ENCODE data around the gene RSPO1.

Gene RSPO1

DNA sequence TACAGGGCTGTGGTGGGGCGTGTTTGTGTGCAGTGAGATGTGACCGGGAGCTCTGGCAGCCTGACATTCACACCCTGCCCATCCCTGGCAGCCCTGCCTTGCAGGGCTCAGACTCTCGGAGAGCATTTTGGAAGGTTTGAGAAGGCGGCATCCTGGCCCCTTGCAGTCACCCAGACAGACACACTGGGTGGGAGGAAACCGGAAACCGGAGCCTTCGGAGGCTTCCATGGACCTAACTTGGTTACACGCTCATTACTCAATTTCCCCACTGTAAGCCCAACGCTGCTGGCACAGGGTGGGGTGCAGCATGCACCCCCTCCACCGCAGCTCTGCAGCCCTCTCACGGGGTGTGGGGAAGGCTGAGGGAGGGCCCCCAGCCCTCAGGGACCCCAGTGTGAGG is 22.2 kb upstream of the RSPO1 start:
- TF ChIP-seq, protein P1, sequence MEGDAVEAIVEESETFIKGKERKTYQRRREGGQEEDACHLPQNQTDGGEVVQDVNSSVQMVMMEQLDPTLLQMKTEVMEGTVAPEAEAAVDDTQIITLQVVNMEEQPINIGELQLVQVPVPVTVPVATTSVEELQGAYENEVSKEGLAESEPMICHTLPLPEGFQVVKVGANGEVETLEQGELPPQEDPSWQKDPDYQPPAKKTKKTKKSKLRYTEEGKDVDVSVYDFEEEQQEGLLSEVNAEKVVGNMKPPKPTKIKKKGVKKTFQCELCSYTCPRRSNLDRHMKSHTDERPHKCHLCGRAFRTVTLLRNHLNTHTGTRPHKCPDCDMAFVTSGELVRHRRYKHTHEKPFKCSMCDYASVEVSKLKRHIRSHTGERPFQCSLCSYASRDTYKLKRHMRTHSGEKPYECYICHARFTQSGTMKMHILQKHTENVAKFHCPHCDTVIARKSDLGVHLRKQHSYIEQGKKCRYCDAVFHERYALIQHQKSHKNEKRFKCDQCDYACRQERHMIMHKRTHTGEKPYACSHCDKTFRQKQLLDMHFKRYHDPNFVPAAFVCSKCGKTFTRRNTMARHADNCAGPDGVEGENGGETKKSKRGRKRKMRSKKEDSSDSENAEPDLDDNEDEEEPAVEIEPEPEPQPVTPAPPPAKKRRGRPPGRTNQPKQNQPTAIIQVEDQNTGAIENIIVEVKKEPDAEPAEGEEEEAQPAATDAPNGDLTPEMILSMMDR (conservative IDR thresholded peaks at IDR 0.05; ENCODE audit: control insufficient read depth, insufficient read depth, low read depth, low read length), result no peak
- no peak overlapping the region for H3K4me3 ChIP-seq (ENCODE audit: control insufficient read depth, low read depth, low read length)
- DNase-seq (ENCODE audit: low read depth), result no peak

DNA sequence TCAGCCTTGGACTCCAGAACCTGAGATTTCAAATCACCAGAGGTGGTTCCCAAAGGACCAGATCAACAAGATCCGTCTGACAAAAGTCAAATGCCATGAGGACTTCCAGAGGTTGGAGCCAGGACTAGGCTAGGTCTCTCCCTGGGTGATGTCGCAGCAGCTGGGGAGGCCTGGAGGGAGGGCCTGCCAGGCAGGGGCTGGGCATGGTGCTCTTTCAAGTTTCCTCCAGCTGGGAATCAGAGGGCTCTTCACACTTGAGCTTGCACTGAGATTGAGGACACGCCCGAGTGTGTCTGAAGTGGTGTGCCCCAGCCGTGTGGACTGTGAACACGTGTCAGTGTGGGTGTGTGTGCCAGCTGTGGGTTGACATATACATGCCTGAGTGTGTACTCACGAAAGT is 21.3 kb upstream of the RSPO1 start:
- H3K4me3 ChIP-seq (ENCODE audit: control insufficient read depth, low read depth, low read length), result no peak overlapping the region
- TF ChIP-seq, protein P1 (conservative IDR thresholded peaks at IDR 0.05; ENCODE audit: control insufficient read depth, insufficient read depth, low read depth, low read length), result no peak
- DNase-seq (ENCODE audit: low read depth), result no peak

DNA sequence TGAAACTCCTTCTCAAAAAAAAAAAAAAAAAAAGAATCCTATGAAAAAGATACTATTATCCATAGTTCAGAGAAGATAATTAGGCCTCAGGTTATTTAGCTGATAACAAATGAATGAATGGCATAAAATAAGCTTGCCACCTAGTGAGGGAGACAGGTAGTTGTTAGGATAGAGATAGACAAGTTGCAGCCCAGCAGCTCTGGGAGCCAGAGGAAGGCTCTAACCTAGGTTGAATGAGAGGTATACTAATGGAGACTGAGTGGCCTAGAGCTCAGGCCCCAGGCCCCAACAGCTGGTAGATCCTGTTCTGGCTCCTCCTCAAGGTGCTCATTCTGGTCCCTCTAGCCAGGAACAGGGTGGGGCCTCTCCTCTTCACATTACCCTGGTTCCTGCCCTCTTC is 20.6 kb upstream of the RSPO1 start:
- TF ChIP-seq, protein P1 (conservative IDR thresholded peaks at IDR 0.05; ENCODE audit: control insufficient read depth, insufficient read depth, low read depth, low read length), result no peak
- DNase-seq (ENCODE audit: low read depth), result no peak
- no peak overlapping the region for H3K4me3 ChIP-seq (ENCODE audit: control insufficient read depth, low read depth, low read length)

DNA sequence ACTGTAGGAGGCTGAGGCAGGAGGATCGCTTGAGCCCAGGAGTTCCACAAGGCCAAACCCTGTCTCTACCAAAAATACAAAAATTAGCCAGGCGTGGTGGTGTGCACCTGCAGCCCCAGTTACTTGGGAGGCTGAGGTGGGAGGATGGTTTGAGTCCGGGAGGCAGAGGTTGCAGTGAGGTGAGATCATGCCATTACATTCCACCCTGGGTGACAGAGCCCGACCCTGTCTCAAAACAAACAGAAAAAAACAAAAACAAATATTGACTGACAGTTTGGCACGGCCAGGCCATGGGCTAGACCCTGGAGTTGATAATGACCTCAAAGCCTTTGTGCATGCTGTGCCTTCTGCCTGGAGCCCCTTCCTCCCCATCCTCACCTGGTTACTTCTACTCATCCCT is 19.2 kb upstream of the RSPO1 start:
- TF ChIP-seq, protein P1 (conservative IDR thresholded peaks at IDR 0.05; ENCODE audit: control insufficient read depth, insufficient read depth, low read depth, low read length), result no peak
- no peak for DNase-seq (ENCODE audit: low read depth)
- H3K4me3 ChIP-seq (ENCODE audit: control insufficient read depth, low read depth, low read length), result no peak overlapping the region

DNA sequence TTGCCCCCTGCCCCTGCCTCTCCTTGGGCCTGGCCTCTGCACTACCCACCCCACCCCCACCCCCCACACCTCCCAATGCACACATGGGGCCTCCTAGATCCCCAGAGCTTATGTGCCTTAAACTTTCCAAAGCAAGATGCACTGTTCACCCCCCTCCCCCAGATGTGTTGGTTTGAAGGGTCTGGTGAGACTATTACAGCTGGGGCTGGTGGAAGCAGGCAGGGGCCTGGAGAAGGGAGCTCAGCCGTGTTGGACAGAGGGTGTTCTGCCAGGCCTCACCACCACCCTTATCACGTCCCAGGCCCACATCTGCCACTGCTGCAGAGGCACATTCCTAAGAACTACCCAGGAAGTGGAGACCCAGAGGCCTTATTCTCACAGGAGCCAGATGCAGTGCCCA is 18.3 kb upstream of the RSPO1 start:
- no peak overlapping the region for H3K4me3 ChIP-seq (ENCODE audit: control insufficient read depth, low read depth, low read length)

DNA sequence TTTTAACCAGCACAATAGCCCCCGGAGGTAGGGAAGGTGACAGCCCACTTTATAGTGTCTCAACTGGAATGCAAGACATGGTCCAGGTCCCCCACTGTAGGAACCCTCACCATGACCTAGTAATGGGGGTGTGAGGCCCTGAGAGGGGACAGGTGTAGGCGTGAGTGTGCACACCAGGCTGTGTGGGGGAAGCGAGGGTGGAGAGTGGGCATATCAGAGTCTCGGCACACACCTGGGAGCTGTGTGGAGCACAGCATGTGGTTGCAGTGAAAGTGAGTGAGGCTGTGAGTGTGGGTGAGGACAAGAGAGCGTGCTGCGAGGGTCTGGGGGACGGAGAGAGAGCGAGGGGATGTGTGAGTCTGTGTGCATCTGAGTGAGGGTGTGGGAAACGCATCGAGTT is 17.1 kb upstream of the RSPO1 start:
- H3K4me3 ChIP-seq (ENCODE audit: control insufficient read depth, low read depth, low read length), result no peak overlapping the region
- TF ChIP-seq, protein P1 (conservative IDR thresholded peaks at IDR 0.05; ENCODE audit: control insufficient read depth, insufficient read depth, low read depth, low read length), result no peak
- DNase-seq (ENCODE audit: low read depth), result no peak

More for the DNA sequence above, 18.3 kb upstream of the RSPO1 start:
- TF ChIP-seq, protein P1 (conservative IDR thresholded peaks at IDR 0.05; ENCODE audit: control insufficient read depth, insufficient read depth, low read depth, low read length), result no peak
- no peak for DNase-seq (ENCODE audit: low read depth)

DNA sequence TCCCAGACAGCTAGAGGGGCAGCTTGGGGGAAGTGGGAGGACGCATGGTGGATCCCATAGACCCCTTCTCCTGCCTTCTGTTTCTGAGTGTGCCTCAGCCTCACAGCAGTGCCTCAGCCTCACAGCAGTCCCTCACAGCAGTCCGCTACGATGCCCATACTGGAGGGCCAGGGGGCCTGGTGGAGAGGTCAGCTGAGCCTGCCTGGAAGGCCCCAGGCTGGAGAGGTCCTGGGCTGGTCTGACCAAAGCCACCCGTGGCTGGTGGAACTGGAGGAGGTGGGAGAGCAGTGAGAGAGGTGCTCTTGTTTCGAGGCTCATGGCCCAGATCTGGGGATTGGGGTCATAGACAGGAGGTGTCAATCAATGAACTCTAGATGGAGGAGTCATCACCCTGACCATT is 16.0 kb upstream of the RSPO1 start:
- no peak overlapping the region for H3K4me3 ChIP-seq (ENCODE audit: control insufficient read depth, low read depth, low read length)
- no peak for DNase-seq (ENCODE audit: low read depth)
- TF ChIP-seq, protein P1 (conservative IDR thresholded peaks at IDR 0.05; ENCODE audit: control insufficient read depth, insufficient read depth, low read depth, low read length), result no peak

Data from fibroblast of mammary gland (primary cell).